C4-2B (cell line): ENCODE measurements around the gene CUEDC2.
"Not testable (repeated sequence)": the region's sequence is repeated elsewhere in the genome, so short reads cannot be mapped to it uniquely, and the experiment has no call there.

Source experiments
- H3K27ac ChIP-seq: fragments of 450-650 bp; 2 replicates; pipeline ENCODE4 v1.5.1; 2017
- CTCF ChIP-seq: fragments of 450-650 bp; conservative IDR thresholded peaks from 2 replicates; pipeline ENCODE4 v1.5.1; 2017; ENCODE audit warnings: mild to moderate bottlenecking
- ZFX ChIP-seq: fragments of 450-650 bp; IDR thresholded peaks from 2 replicates; pipeline ENCODE4 v1.6.1; 2017

Gene CUEDC2

GRCh38 chr10:102461187-102462054, 29.0 kb upstream of the CUEDC2 start:
- peak overlapping the region; percentile 40 for H3K27ac ChIP-seq
- TF ChIP-seq ZFX, result no peak
- no peak for TF ChIP-seq CTCF

- peak overlapping the region; percentile 40; the same call in 1 of the 2 replicates for H3K27ac ChIP-seq
Measured at GRCh38 chr10:102460836-102461186, 28.4 kb upstream of the CUEDC2 start.

GRCh38 chr10:102458656-102459055, 26.3 kb upstream of the CUEDC2 start:
- TF ChIP-seq ZFX (no peak), CTCF (no peak)
- no peak overlapping the region for H3K27ac ChIP-seq

More at GRCh38 chr10:102460836-102461186, 28.4 kb upstream of the CUEDC2 start:
- TF ChIP-seq ZFX (no peak), CTCF (no peak)

DNA sequence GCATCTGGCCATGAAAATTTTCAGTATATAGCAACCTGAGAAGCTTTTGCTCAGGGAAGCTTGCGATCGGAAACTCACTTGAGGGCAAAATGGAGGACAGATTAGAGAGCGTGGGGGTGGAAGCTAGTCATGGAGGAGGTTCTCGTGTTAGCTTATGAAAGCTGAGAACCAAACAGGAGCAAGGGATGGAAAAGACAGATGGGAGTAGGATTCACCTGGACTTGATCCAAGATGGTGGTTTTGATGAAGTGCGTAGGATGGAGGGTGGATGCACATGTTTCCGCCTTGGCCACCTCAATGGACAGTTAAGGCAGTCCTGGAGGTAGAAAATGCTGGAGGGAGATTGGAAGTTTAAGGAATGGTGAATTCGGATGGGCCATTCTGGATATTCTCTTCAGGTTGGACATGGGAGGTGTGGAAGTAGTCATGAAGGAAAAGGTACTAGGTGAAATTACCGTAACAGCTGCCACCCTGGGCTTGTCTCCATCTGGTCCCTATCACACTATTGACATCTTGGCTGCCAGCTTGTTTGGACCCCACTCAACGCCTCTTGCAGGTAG, 25.3 kb upstream of the CUEDC2 start:
- TF ChIP-seq CTCF, result no peak
- no peak for TF ChIP-seq ZFX
- H3K27ac ChIP-seq, result no peak overlapping the region

GRCh38 chr10:102455893-102456471, 23.6 kb upstream of the CUEDC2 start:
- no peak for TF ChIP-seq ZFX
- no peak for TF ChIP-seq CTCF
- no peak overlapping the region for H3K27ac ChIP-seq

DNA sequence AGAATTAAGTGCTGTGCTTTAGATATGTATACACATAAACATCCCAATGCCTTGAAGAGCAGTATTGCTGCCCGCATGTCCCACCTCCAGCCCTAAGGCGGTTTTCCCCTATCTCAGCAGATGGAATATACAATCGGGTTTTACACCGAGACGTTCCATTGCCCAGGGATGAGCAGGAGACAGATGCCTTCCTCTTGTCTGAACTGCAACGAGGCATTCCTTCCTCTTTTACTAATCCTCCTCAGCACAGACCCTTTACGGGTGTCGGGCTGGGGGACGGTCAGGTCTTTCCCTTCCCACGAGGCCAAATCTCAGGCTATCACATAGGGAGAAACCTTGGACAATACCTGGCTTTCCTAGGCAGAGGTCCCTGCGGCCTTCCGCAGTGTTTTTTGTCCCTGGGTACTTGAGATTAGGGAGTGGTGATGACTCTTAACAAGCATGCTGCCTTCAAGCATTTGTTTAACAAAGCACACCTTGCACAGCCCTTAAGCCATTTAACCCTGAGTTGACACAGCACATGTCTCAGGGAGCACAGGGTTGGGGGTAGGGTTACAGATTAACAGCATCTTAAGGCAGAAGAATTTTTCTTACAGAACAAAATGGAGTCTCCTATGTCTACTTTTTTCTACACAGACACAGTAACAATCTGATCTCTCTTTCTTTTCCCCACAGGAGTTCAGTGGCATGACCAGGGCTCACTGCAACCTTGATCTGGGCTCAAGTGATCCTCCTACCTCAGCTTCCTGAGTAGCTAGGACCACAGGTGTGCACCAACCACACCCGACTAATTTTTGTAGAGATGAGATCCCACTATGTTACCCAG, 22.5 kb upstream of the CUEDC2 start:
- H3K27ac ChIP-seq, result not testable (repeated sequence)

DNA sequence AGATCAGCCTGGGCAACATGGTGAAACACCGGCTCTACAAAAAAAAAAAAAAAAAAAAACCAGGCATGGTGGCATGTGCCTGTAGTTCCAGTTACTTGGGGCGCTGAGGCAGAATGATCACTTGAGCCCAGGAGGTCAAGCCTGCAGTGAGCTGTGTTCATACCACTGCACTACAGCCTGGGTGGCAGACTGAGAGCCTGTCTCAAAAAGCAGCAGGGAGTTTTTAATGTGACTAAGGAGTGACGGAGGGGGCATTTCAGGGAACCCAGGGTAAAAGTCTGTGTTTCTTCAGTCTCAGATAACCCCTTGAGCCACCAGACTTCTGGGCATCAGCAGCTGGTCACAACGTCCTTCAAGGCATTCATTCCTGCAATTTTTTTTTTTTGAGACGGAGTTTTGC, 21.1 kb upstream of the CUEDC2 start:
- TF ChIP-seq ZFX (no peak), CTCF (no peak)
- H3K27ac ChIP-seq, result no peak overlapping the region
